Measurements from ENCODE around the gene CSF3R.
A peak's percentile ranks its signal among the peaks of the same experiment; 100 is the strongest.

The CSF3R gene

GRCh38 chr1:36443297-36443696 is 39.4 kb downstream of the CSF3R start:
- DNase-seq: no peak
- intact Hi-C loops (cut with DNase I): no loop called here

GRCh38 chr1:36442337-36442736 is 40.4 kb downstream of the CSF3R start:
- intact Hi-C loops (cut with DNase I): no loop called here
- no peak for DNase-seq

GRCh38 chr1:36440646-36441045 is 42.1 kb downstream of the CSF3R start:
- no peak for DNase-seq
- intact Hi-C loops (cut with DNase I): no loop called here

- DNase-seq: no peak
- intact Hi-C loops (cut with DNase I): no loop called here
Observed at GRCh38 chr1:36440044-36440443, 42.7 kb downstream of the CSF3R start.

- no peak for DNase-seq
Observed at GRCh38 chr1:36438715-36439114, 44.0 kb downstream of the CSF3R start.

GRCh38 chr1:36436821-36437220 is 45.9 kb downstream of the CSF3R start:
- intact Hi-C loops (cut with DNase I): no loop called here

More at GRCh38 chr1:36438715-36439114, 44.0 kb downstream of the CSF3R start:
- intact Hi-C loops (cut with DNase I): no loop called here

GRCh38 chr1:36433102-36433501 is 49.6 kb downstream of the CSF3R start:
- DNase-seq: no peak
- intact Hi-C loops (cut with DNase I): no loop called here

More at GRCh38 chr1:36436821-36437220, 45.9 kb downstream of the CSF3R start:
- no peak for DNase-seq

- no peak for DNase-seq
- intact Hi-C loops (cut with DNase I): no loop called here
Observed at GRCh38 chr1:36432616-36433015, 50.1 kb downstream of the CSF3R start.

- intact Hi-C loops (cut with DNase I): loop anchor here (10.0 kb wide), 1 partner anchor 81 kb away; no protein-coding TSS in a partner anchor
Observed at GRCh38 chr1:36425791-36426190, 56.9 kb downstream of the CSF3R start.

GRCh38 chr1:36421649-36422048 is 61.1 kb downstream of the CSF3R start:
- intact Hi-C loops (cut with DNase I): loop anchor here (10.0 kb wide), 1 partner anchor 77 kb away; no protein-coding TSS in a partner anchor
- no peak for DNase-seq

More at GRCh38 chr1:36425791-36426190, 56.9 kb downstream of the CSF3R start:
- DNase-seq: peak in 28 of 42 donors; percentile 21 to 76 (median 37)

- intact Hi-C loops (cut with DNase I): loop anchor here (10.0 kb wide), 1 partner anchor 76 kb away; no protein-coding TSS in a partner anchor
- DNase-seq: peak; percentile 66 to 97 (median 91)
Observed at GRCh38 chr1:36420836-36421317, 61.8 kb downstream of the CSF3R start.

- DNase-seq: no peak
- intact Hi-C loops (cut with DNase I): loop anchor here (10.0 kb wide), 1 partner anchor 76 kb away; no protein-coding TSS in a partner anchor
Observed at GRCh38 chr1:36420409-36420808, 62.3 kb downstream of the CSF3R start.

GRCh38 chr1:36419569-36419968 is 63.1 kb downstream of the CSF3R start:
- intact Hi-C loops (cut with DNase I): no loop called here
- DNase-seq: no peak

- DNase-seq: no peak
- intact Hi-C loops (cut with DNase I): no loop called here
Observed at GRCh38 chr1:36419140-36419539, 63.6 kb downstream of the CSF3R start.

GRCh38 chr1:36417931-36418330 is 64.8 kb downstream of the CSF3R start:
- intact Hi-C loops (cut with DNase I): no loop called here
- DNase-seq: no peak

Measured in head of caudate nucleus (tissue), 42 donors.